Panc1 (cell line): ENCODE measurements around the gene ATG2B. TPM values are rescaled to one million over a fixed set of nuclear protein-coding genes. Genes with fewer than 3 reads are reported as not detected.

Experiments
- ATAC-seq: fragments of 200-7000 bp; cut with Tn5 transposase; 2 replicates; pipeline ENCODE4 v1.9.1; 2020; ENCODE audit warnings: mild to moderate bottlenecking, moderate library complexity
- BruUV-seq: library from RNA; stranded (reverse); fragments of 400-500 nt; replicated peaks from 2 replicates; lab custom pipeline; 2021; lab: Mats Ljungman, UMichigan
- CTCF ChIA-PET: fragments of 300-600 bp; sonication (Branson Sonifier 250); formaldehyde crosslinking; loops from one replicate; lab custom pipeline; 2022; ENCODE audit warnings: antibody characterized with exemption; lab: Charles Lee
- POLR2A ChIA-PET: fragments of 300-600 bp; sonication (Branson Sonifier 250); formaldehyde crosslinking; loops from one replicate; lab custom pipeline; 2022; ENCODE audit warnings: antibody characterized with exemption; lab: Charles Lee
- DNase-seq: peaks from one replicate; pipeline ENCODE4 v3.0.0-alpha.2; 2010; ENCODE audit warnings: low read depth, low spot score
- H3K27ac ChIP-seq: 2 replicates; pipeline ENCODE4 v1.5.1; 2011; ENCODE audit warnings: mild to moderate bottlenecking, low read length, inconsistent platforms
- H3K27me3 ChIP-seq: fragments of 200-500 bp; sonication (Bioruptor generic); 2 replicates; pipeline ENCODE4 v1.6.0; 2014; ENCODE audit warnings: low read length, inconsistent platforms; ENCODE audit not compliant: control insufficient read depth, insufficient read depth
- H3K36me3 ChIP-seq: fragments of 200-500 bp; sonication (Bioruptor generic); 2 replicates; pipeline ENCODE4 v1.5.1; 2014; ENCODE audit warnings: inconsistent platforms, mild to moderate bottlenecking, low read length, moderate library complexity; ENCODE audit not compliant: control insufficient read depth, insufficient read depth
- H3K4me1 ChIP-seq: 2 replicates; pipeline ENCODE4 v1.5.1; 2011; ENCODE audit warnings: inconsistent platforms, mild to moderate bottlenecking, low read length, moderate library complexity; ENCODE audit not compliant: control insufficient read depth, insufficient read depth
- H3K4me3 ChIP-seq, 2 experiments: 2 replicates each; pipeline ENCODE4 v1.5.1; 2011 to 2012; ENCODE audit warnings: low read depth in 2 of 2, low read length in 2 of 2, mild to moderate bottlenecking in 2 of 2, inconsistent platforms in 1 of 2, moderate library complexity in 1 of 2
- H3K9me3 ChIP-seq: fragments of 200-500 bp; sonication (Bioruptor generic); 2 replicates; pipeline ENCODE4 v1.5.1; 2014; ENCODE audit warnings: low read depth, mild to moderate bottlenecking, inconsistent platforms, low read length, moderate library complexity; ENCODE audit not compliant: control insufficient read depth, insufficient read depth
- POLR2AphosphoS5 ChIP-seq: IDR thresholded peaks from 2 replicates; pipeline ENCODE4 v1.6.1; 2012; ENCODE audit warnings: mild to moderate bottlenecking, low read depth, low read length, moderate library complexity
- SIN3A ChIP-seq: IDR thresholded peaks from 2 replicates; pipeline ENCODE4 v1.6.1; 2012; ENCODE audit warnings: low read depth, mild to moderate bottlenecking, low read length, moderate library complexity, borderline replicate concordance; ENCODE audit not compliant: insufficient read depth
- TCF7L2 ChIP-seq: IDR thresholded peaks from 2 replicates; pipeline ENCODE4 v1.6.1; 2011; ENCODE audit warnings: mild to moderate bottlenecking, low read depth, low read length, inconsistent platforms
- in situ Hi-C: cut with HindIII; loops from 2 replicates; pipeline ENCODE4 v1.10.0; 2016; ENCODE audit warnings: low sequenced_read_pairs, low pct_unique_long_range_greater_than_20kb
- intact Hi-C: fragments of 100-400 bp; cut with micrococcal nuclease; formaldehyde crosslinking; loops from one replicate; pipeline ENCODE4 v1.10.0; 2022; ENCODE audit not compliant: unreplicated experiment
- total RNA-seq: library from RNA; stranded (reverse); gene quantifications from one replicate; pipeline ENCODE4 v1.2.1, GENCODE V29; 2021; ENCODE audit not compliant: unreplicated experiment
- TF ChIP-seq, protein P1 (sequence below): fragments of 450-650 bp; IDR thresholded peaks from 2 replicates; pipeline ENCODE4 v1.5.1; 2017; ENCODE audit warnings: mild to moderate bottlenecking
- TF ChIP-seq, protein P2 (sequence below), 2 experiments: IDR thresholded peaks; 2 replicates each; pipeline ENCODE4 v1.6.1; 2011 to 2012; ENCODE audit warnings: low read depth in 2 of 2, control low read depth in 1 of 2, low read length in 1 of 2, mild to moderate bottlenecking in 1 of 2, moderate library complexity in 1 of 2; ENCODE audit not compliant: insufficient read depth in 1 of 2

The ATG2B gene
- total RNA-seq, 1 experiment from 2014 or later, result 2.6 TPM

DNA sequence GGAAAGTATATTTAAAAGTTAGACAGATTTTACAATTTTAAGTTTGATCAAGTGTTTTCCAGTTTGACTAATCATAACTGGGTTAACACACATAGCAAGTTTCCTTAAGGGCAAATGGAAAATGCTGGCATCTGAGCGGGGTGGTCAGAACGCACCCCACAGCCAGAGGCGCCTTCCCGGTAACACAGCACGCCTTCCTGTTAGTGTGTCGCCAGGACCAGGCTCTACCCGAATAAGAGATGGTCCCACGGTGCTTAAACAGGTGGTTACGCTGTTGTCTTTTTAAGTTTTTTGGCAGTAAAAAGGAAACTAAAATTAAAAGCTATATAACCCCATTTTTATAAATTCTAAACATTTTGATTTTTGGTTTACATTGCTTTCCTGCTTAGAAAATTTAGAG, 79.1 kb downstream of the ATG2B start:
- ATAC-seq, result no peak
- H3K27me3 ChIP-seq, result no peaks in the 10 kb centered on the region
- DNase-seq, result no peak
- no peak overlapping the region for H3K27ac ChIP-seq
- no peaks in the 10 kb centered on the region; the same call in 1 of the 2 replicates for H3K36me3 ChIP-seq
- TF ChIP-seq SIN3A, result no peak
- no peak for TF ChIP-seq POLR2AphosphoS5
- TF ChIP-seq, protein P1, sequence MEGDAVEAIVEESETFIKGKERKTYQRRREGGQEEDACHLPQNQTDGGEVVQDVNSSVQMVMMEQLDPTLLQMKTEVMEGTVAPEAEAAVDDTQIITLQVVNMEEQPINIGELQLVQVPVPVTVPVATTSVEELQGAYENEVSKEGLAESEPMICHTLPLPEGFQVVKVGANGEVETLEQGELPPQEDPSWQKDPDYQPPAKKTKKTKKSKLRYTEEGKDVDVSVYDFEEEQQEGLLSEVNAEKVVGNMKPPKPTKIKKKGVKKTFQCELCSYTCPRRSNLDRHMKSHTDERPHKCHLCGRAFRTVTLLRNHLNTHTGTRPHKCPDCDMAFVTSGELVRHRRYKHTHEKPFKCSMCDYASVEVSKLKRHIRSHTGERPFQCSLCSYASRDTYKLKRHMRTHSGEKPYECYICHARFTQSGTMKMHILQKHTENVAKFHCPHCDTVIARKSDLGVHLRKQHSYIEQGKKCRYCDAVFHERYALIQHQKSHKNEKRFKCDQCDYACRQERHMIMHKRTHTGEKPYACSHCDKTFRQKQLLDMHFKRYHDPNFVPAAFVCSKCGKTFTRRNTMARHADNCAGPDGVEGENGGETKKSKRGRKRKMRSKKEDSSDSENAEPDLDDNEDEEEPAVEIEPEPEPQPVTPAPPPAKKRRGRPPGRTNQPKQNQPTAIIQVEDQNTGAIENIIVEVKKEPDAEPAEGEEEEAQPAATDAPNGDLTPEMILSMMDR, result no peak
- TF ChIP-seq, protein P2, sequence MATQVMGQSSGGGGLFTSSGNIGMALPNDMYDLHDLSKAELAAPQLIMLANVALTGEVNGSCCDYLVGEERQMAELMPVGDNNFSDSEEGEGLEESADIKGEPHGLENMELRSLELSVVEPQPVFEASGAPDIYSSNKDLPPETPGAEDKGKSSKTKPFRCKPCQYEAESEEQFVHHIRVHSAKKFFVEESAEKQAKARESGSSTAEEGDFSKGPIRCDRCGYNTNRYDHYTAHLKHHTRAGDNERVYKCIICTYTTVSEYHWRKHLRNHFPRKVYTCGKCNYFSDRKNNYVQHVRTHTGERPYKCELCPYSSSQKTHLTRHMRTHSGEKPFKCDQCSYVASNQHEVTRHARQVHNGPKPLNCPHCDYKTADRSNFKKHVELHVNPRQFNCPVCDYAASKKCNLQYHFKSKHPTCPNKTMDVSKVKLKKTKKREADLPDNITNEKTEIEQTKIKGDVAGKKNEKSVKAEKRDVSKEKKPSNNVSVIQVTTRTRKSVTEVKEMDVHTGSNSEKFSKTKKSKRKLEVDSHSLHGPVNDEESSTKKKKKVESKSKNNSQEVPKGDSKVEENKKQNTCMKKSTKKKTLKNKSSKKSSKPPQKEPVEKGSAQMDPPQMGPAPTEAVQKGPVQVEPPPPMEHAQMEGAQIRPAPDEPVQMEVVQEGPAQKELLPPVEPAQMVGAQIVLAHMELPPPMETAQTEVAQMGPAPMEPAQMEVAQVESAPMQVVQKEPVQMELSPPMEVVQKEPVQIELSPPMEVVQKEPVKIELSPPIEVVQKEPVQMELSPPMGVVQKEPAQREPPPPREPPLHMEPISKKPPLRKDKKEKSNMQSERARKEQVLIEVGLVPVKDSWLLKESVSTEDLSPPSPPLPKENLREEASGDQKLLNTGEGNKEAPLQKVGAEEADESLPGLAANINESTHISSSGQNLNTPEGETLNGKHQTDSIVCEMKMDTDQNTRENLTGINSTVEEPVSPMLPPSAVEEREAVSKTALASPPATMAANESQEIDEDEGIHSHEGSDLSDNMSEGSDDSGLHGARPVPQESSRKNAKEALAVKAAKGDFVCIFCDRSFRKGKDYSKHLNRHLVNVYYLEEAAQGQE (IDR thresholded peaks at IDR 0.05; ENCODE audit: insufficient read depth in 1 of 2, low read depth in 2 of 2, low read length in 1 of 2), result no peak
- no peak for TF ChIP-seq TCF7L2
- in situ Hi-C loops (no loop called here), intact Hi-C loops (loop anchor here (5.0 kb wide), 1 partner anchor 138 kb away; no protein-coding TSS in a partner anchor)
- ChIA-PET POLR2A (no interaction called here), CTCF (interaction anchor here (0.6 kb wide), 1 partner anchor 190 kb away, joined by 3 read pairs; no protein-coding TSS in a partner anchor)
- no peaks in the 10 kb centered on the region for H3K9me3 ChIP-seq
- no peaks in the 10 kb centered on the region for H3K4me1 ChIP-seq
- no peak overlapping the region for H3K4me3 ChIP-seq
- BruUV-seq, result no TSS peak

DNA sequence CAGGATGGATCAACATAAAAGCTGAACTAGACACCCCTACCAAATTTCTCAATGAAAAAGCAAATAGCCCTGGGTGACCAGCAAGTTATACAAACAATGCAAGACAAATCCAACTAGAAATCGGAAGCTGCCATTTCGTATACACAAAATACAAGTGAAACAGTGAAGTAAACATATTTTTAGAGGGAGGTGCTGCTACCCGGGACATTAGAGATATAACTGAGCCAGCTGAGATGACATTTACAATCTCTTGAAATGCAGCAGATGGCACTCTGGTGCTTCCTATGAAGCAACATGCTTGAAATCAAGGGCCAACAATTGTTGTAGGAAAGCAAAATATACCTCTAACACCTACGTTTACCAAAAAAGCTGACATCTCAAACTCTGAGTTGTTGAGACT, 81.7 kb downstream of the ATG2B start:
- Histone ChIP-seq H3K36me3 (no peaks in the 10 kb centered on the region; the same call in 1 of the 2 replicates), H3K9me3 (no peaks in the 10 kb centered on the region), H3K4me3 (no peak overlapping the region), H3K27me3 (no peaks in the 10 kb centered on the region), H3K4me1 (no peaks in the 10 kb centered on the region), H3K27ac (no peak overlapping the region)
- in situ Hi-C loops, result no loop called here
- no peak for DNase-seq
- ATAC-seq, result no peak
- ChIA-PET CTCF (no interaction called here), POLR2A (no interaction called here)
- TF ChIP-seq POLR2AphosphoS5, result no peak
- TF ChIP-seq TCF7L2, result no peak
- TF ChIP-seq, protein P1, result no peak; the same call in 1 of the 2 replicates
- TF ChIP-seq SIN3A, result no peak
- TF ChIP-seq, protein P2 (IDR thresholded peaks at IDR 0.05; ENCODE audit: insufficient read depth in 1 of 2, low read depth in 2 of 2, low read length in 1 of 2), result no peak
- intact Hi-C loops, result loop anchor here (5.0 kb wide), 1 partner anchor 141 kb away; no protein-coding TSS in a partner anchor
- no TSS peak for BruUV-seq
